ENCODE results near the gene PLEKHA1. TPM values are rescaled to one million over a fixed set of nuclear protein-coding genes. Genes with fewer than 3 reads are reported as not detected.

The PLEKHA1 gene
- polyA plus RNA-seq, 3 donors, result 12.1 to 15.0 (median 13.8) TPM

DNA sequence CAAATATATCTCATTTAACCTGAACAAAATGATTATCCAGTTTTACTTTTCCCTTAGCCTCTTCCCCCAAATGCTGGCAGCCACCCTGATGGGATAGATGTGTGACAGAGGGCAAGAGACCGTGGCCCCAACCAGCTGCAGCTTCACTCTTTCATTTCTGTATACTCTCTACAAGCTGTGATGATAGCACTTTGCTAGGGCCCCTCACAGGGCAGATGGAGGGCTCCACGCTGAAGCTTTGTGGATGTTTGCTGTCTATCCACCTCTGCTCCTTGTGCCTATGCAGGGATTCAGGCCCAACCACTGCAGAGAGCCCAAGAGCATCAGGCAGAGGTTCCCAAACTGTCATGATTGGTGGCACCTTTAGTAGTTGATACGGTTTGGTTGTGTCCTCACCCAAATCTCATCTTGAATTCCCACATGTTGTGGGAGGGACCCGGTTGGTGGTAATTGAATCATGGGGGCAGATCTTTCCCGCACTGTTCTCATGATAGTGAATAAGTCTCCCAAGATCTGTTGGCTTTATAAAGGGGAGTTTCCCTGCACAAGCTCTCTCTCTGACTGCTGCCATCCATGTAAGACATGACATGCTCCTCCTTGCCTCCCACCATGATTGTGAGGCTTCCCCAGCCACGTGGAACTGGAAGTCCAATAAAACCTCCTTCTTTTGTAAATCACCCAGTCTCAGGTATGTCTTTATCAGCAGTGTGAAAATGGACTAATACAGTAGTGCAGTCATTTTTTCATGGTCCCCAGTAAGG lies 107.0 kb downstream of the PLEKHA1 start:
- no peak overlapping the region for H3K27ac ChIP-seq (ENCODE audit: low read depth, low read length)
- WGBS, 3 donors, result 88 to 94% (median 94%) methylated on average over 6 of the region's 6 CpGs

Other genes starting within 250 kb of the PLEKHA1 start
- gene BTBD16, start 103.4 kb upstream of the PLEKHA1 start, polyA plus RNA-seq, result under 1 TPM; 0.04 to 0.34 (median 0.07) TPM
- not detected for gene ARMS2, start 79.9 kb downstream of the PLEKHA1 start, polyA plus RNA-seq
- 100 to 1,000 TPM in 1 of 3 donors, 10 to 100 TPM in 2; 21.4 to 244 (median 76.1) TPM for gene HTRA1, start 86.8 kb downstream of the PLEKHA1 start, polyA plus RNA-seq
- gene DMBT1, start 186.0 kb downstream of the PLEKHA1 start, polyA plus RNA-seq, result under 1 TPM; 0.03 to 0.63 (median 0.11) TPM